ENCODE results near the gene PPP1R12A. TPM values are rescaled to one million over a fixed set of nuclear protein-coding genes. Genes with fewer than 3 reads are reported as not detected.

The PPP1R12A gene
- total RNA-seq, 1 donor from 2014 or later = 95.8 TPM

GRCh38 chr12:79775355-79776027, 159.4 kb downstream of the PPP1R12A start:
- intact Hi-C loops (cut with DNase I) = no loop called here
- Histone ChIP-seq H3K36me3 (peaks cover 0 to 12% of the 10 kb centered on the region in 2 donors), H3K4me1 (peaks cover 21% of the 10 kb centered on the region), H3K4me3 (no peak overlapping the region), H3K27me3 (no peaks in the 10 kb centered on the region), H3K9me3 (no peaks in the 10 kb centered on the region), H3K27ac (peak overlapping the region; percentile 52)
- TF ChIP-seq POLR2A (IDR thresholded peaks at IDR 0.05) (no peak), CTCF (IDR thresholded peaks at IDR 0.05) (no peak), POLR2AphosphoS5 (IDR thresholded peaks at IDR 0.05; ENCODE audit: insufficient read depth in 1 of 2, low read depth in 1 of 2) (no peak)
- DNase-seq (ENCODE audit: extremely low spot score in 2 of 2) = no peak

- Histone ChIP-seq H3K4me1 (peaks cover 33% of the 10 kb centered on the region), H3K36me3 (peaks cover 0 to 12% of the 10 kb centered on the region in 2 donors), H3K27me3 (no peaks in the 10 kb centered on the region), H3K27ac (no peak overlapping the region), H3K4me3 (no peak overlapping the region), H3K9me3 (no peaks in the 10 kb centered on the region)
- DNase-seq (ENCODE audit: extremely low spot score in 2 of 2) = no peak
- TF ChIP-seq POLR2A (IDR thresholded peaks at IDR 0.05) (no peak), POLR2AphosphoS5 (IDR thresholded peaks at IDR 0.05; ENCODE audit: insufficient read depth in 1 of 2, low read depth in 1 of 2) (no peak), CTCF (IDR thresholded peaks at IDR 0.05) (no peak)
- intact Hi-C loops (cut with DNase I) = no loop called here
Observed at GRCh38 chr12:79773896-79774295, 161.0 kb downstream of the PPP1R12A start.

- Histone ChIP-seq H3K27ac (no peak overlapping the region), H3K4me1 (peaks cover 25% of the 10 kb centered on the region), H3K27me3 (no peaks in the 10 kb centered on the region), H3K9me3 (no peaks in the 10 kb centered on the region), H3K36me3 (peaks cover 0 to 11% of the 10 kb centered on the region in 2 donors), H3K4me3 (no peak overlapping the region)
- TF ChIP-seq POLR2AphosphoS5 (IDR thresholded peaks at IDR 0.05; ENCODE audit: insufficient read depth in 1 of 2, low read depth in 1 of 2) = no peak
- TF ChIP-seq CTCF (IDR thresholded peaks at IDR 0.05) = no peak
- TF ChIP-seq POLR2A (IDR thresholded peaks at IDR 0.05) = no peak
- intact Hi-C loops (cut with DNase I) = no loop called here
- no peak for DNase-seq (ENCODE audit: extremely low spot score in 2 of 2)
Observed at GRCh38 chr12:79769860-79770485, 164.9 kb downstream of the PPP1R12A start.

GRCh38 chr12:79769189-79769859, 165.6 kb downstream of the PPP1R12A start:
- intact Hi-C loops (cut with DNase I) = no loop called here
- TF ChIP-seq POLR2AphosphoS5 (IDR thresholded peaks at IDR 0.05; ENCODE audit: insufficient read depth in 1 of 2, low read depth in 1 of 2) = no peak
- no peak for TF ChIP-seq POLR2A (IDR thresholded peaks at IDR 0.05)
- no peak for TF ChIP-seq CTCF (IDR thresholded peaks at IDR 0.05)
- H3K4me3 ChIP-seq = no peak overlapping the region
- no peaks in the 10 kb centered on the region for H3K9me3 ChIP-seq
- H3K36me3 ChIP-seq = peaks cover 0 to 4% of the 10 kb centered on the region in 2 donors
- DNase-seq (ENCODE audit: extremely low spot score in 2 of 2) = no peak
- no peaks in the 10 kb centered on the region for H3K27me3 ChIP-seq
- peaks cover 22% of the 10 kb centered on the region for H3K4me1 ChIP-seq
- no peak overlapping the region for H3K27ac ChIP-seq

Data from vagina (tissue), 2 donors.